K562 (cell line): ENCODE results near the gene AADAC.
A peak's percentile ranks its signal among the peaks of the same experiment; 100 is the strongest.

Source experiments
- CTCF ChIP-seq, 3 experiments: IDR thresholded peaks in 2 of 3; conservative IDR thresholded peaks in 1 of 3; 2 replicates each; pipeline ENCODE4 v1.5.1; 2011 to 2012; ENCODE audit warnings: low read length in 3 of 3, mild to moderate bottlenecking in 3 of 3, control low read depth in 2 of 3, improper control_type of control experiment in 1 of 3, inconsistent platforms in 1 of 3, low read depth in 1 of 3, mixed read lengths in 1 of 3, moderate library complexity in 1 of 3; ENCODE audit not compliant: insufficient read depth in 2 of 3
- GABPA ChIP-seq: fragments of 200-800 bp; sonication (Bioruptor generic); conservative IDR thresholded peaks from 2 replicates; pipeline ENCODE4 v1.6.1; 2016; ENCODE audit warnings: low read depth, missing genetic modification characterization, missing compliant biosample characterization
- NFATC3 ChIP-seq: fragments of 450-650 bp; IDR thresholded peaks from 2 replicates; pipeline ENCODE4 v1.6.1; 2017; ENCODE audit warnings: mild to moderate bottlenecking
- NR0B1 ChIP-seq: fragments of 450-650 bp; IDR thresholded peaks from one replicate; pipeline ENCODE4 v1.6.1; 2018; ENCODE audit warnings: mild to moderate bottlenecking, moderate library complexity; ENCODE audit not compliant: partially characterized antibody
- PML ChIP-seq: IDR thresholded peaks from 2 replicates; pipeline ENCODE4 v1.6.1; 2012; ENCODE audit warnings: low read length, inconsistent platforms
- REST ChIP-seq, 2 experiments: fragments of 450-650 bp; formaldehyde crosslinking in 1 of 2; IDR thresholded peaks; 2 replicates each; pipeline versions ENCODE4 v1.4.0 to v1.6.1; 2014 to 2020; ENCODE audit warnings: mild to moderate bottlenecking in 2 of 2, borderline replicate concordance in 1 of 2, low read depth in 1 of 2
- TBP ChIP-seq: optimal IDR thresholded peaks from 2 replicates; pipeline ENCODE3; 2011; ENCODE audit warnings: low read depth, low read length, improper control_type of control experiment
- THAP7 ChIP-seq: fragments of 250-450 bp; sonication (Bioruptor Pico); IDR thresholded peaks from 2 replicates; pipeline ENCODE4 v1.5.0; 2021
- ZNF324 ChIP-seq: fragments of 250-450 bp; sonication (Bioruptor Pico); IDR thresholded peaks from 2 replicates; pipeline ENCODE4 v1.4.0; 2020; ENCODE audit warnings: mild to moderate bottlenecking
- ZNF518B ChIP-seq: fragments of 250-450 bp; sonication (Bioruptor Pico); IDR thresholded peaks from 2 replicates; pipeline ENCODE4 v1.5.0; 2021; ENCODE audit warnings: mild to moderate bottlenecking, moderate library complexity

- TF ChIP-seq TBP (no peak), THAP7 (no peak), CTCF (IDR thresholded peaks at IDR 0.05 in 2 of 3, conservative IDR thresholded peaks at IDR 0.05 in 1 of 3; ENCODE audit: insufficient read depth in 2 of 3, low read depth in 1 of 3, low read length in 3 of 3) (no peak), GABPA (no peak), PML (peak; percentile 60; the same call in 1 of the 2 replicates), REST (IDR thresholded peaks at IDR 0.05; ENCODE audit: borderline replicate concordance) (no peak), REST (CRISPR knock-in tag; IDR thresholded peaks at IDR 0.05; ENCODE audit: low read depth) (no peak), ZNF324 (CRISPR knock-in tag) (no peak), ZNF518B (CRISPR knock-in tag) (no peak), NR0B1 (no peak), NFATC3 (no peak)
These were observed 63.4 kb downstream of the AADAC start for GRCh38 chr3:151877269-151877668.
